ENCODE measurements around the gene SKOR2. TPM values are rescaled to one million over a fixed set of nuclear protein-coding genes. Genes with fewer than 3 reads are reported as not detected.
"Not testable (repeated sequence)": the region's sequence is repeated elsewhere in the genome, so short reads cannot be mapped to it uniquely, and the experiment has no call there.

SKOR2 gene
- polyA plus RNA-seq, 1 donor from 2014 or later = not detected

GRCh38 chr18:47187721-47188120 is 63.7 kb downstream of the SKOR2 start:
- Mint-ChIP-seq H3K4me1 (no peaks in the 10 kb centered on the region), H3K36me3 (no peaks in the 10 kb centered on the region), H3K4me3 (no peak overlapping the region)

GRCh38 chr18:47184419-47185050 is 66.9 kb downstream of the SKOR2 start:
- H3K4me1 Mint-ChIP-seq = peaks cover 0 to 5% (median 0%) of the 10 kb centered on the region in 3 donors
- H3K36me3 Mint-ChIP-seq = no peaks in the 10 kb centered on the region
- peaks cover 7 to 28% (median 21%) of the 10 kb centered on the region in 3 donors for H3K9me3 Mint-ChIP-seq
- peak overlapping the region in 1 of 4 donors; percentile 29 for H3K4me3 Mint-ChIP-seq
- H3K27me3 Mint-ChIP-seq = peaks cover 9% of the 10 kb centered on the region
- no peak overlapping the region for H3K27ac Mint-ChIP-seq

More at GRCh38 chr18:47187721-47188120, 63.7 kb downstream of the SKOR2 start:
- Mint-ChIP-seq H3K9me3 (peaks cover 8 to 32% (median 19%) of the 10 kb centered on the region in 3 donors), H3K27ac (no peak overlapping the region), H3K27me3 (peaks cover 14% of the 10 kb centered on the region)

- H3K27me3 Mint-ChIP-seq, H3K4me1 Mint-ChIP-seq, H3K27ac Mint-ChIP-seq, H3K36me3 Mint-ChIP-seq, H3K4me3 Mint-ChIP-seq: not testable (repeated sequence)
- peaks cover 6 to 28% (median 21%) of the 10 kb centered on the region in 3 donors for H3K9me3 Mint-ChIP-seq
Measured at GRCh38 chr18:47182156-47182555, 69.3 kb downstream of the SKOR2 start.

GRCh38 chr18:47180765-47181164 is 70.7 kb downstream of the SKOR2 start:
- Mint-ChIP-seq H3K4me1 (peaks cover 2 to 12% (median 2%) of the 10 kb centered on the region in 3 donors), H3K36me3 (no peaks in the 10 kb centered on the region), H3K27me3 (peaks cover 2% of the 10 kb centered on the region), H3K9me3 (peaks cover 3 to 24% (median 18%) of the 10 kb centered on the region in 3 donors), H3K27ac (peak overlapping the region in 1 of 3 donors; percentile 8), H3K4me3 (peak overlapping the region in 1 of 4 donors; percentile 59)

- Mint-ChIP-seq H3K9me3 (peaks cover 3 to 13% (median 12%) of the 10 kb centered on the region in 3 donors), H3K4me3 (no peak overlapping the region), H3K27ac (peak overlapping the region in 1 of 3 donors; percentile 68), H3K36me3 (no peaks in the 10 kb centered on the region), H3K27me3 (peaks cover 2% of the 10 kb centered on the region), H3K4me1 (peaks cover 2 to 15% (median 2%) of the 10 kb centered on the region in 3 donors)
Measured at GRCh38 chr18:47179520-47179919, 71.9 kb downstream of the SKOR2 start.

GRCh38 chr18:47175898-47176575 is 75.4 kb downstream of the SKOR2 start, which contains the start of gene IER3IP1:
Gene IER3IP1, minus strand, starts transcription at chr18:47176364. Its CDS starts 87 bp downstream, at chr18:47176277.
- Mint-ChIP-seq H3K27ac (peak within 1 kb of the TSS in 2 of 3 donors; percentile 84 to 92), H3K4me3 (peak within 1 kb of the TSS in 2 of 4 donors; percentile 54 to 77), H3K9me3 (no peaks in the 10 kb centered on the region), H3K36me3 (no peaks in the 10 kb centered on the region), H3K27me3 (no peaks in the 10 kb centered on the region), H3K4me1 (peaks cover 2 to 15% (median 5%) of the 10 kb centered on the region in 3 donors)

- H3K4me3 Mint-ChIP-seq = no peak overlapping the region
- H3K9me3 Mint-ChIP-seq = no peaks in the 10 kb centered on the region
- H3K27ac Mint-ChIP-seq = peak overlapping the region in 1 of 3 donors; percentile 53
- peaks cover 2 to 10% (median 5%) of the 10 kb centered on the region in 3 donors for H3K4me1 Mint-ChIP-seq
- no peaks in the 10 kb centered on the region for H3K36me3 Mint-ChIP-seq
- no peaks in the 10 kb centered on the region for H3K27me3 Mint-ChIP-seq
Measured at GRCh38 chr18:47175283-47175897, 76.1 kb downstream of the SKOR2 start.

- H3K27me3 Mint-ChIP-seq = no peaks in the 10 kb centered on the region
- H3K36me3 Mint-ChIP-seq = no peaks in the 10 kb centered on the region
- H3K27ac Mint-ChIP-seq = no peak overlapping the region
- H3K4me3 Mint-ChIP-seq = no peak overlapping the region
- peaks cover 2 to 10% (median 5%) of the 10 kb centered on the region in 3 donors for H3K4me1 Mint-ChIP-seq
- H3K9me3 Mint-ChIP-seq = no peaks in the 10 kb centered on the region
Measured at GRCh38 chr18:47174545-47175116, 76.8 kb downstream of the SKOR2 start.

GRCh38 chr18:47172476-47172875 is 79.0 kb downstream of the SKOR2 start:
- H3K27me3 Mint-ChIP-seq = no peaks in the 10 kb centered on the region
- H3K4me1 Mint-ChIP-seq = peaks cover 8 to 16% (median 9%) of the 10 kb centered on the region in 3 donors
- no peaks in the 10 kb centered on the region for H3K9me3 Mint-ChIP-seq
- H3K27ac Mint-ChIP-seq = no peak overlapping the region
- H3K36me3 Mint-ChIP-seq = no peaks in the 10 kb centered on the region
- no peak overlapping the region for H3K4me3 Mint-ChIP-seq

- Mint-ChIP-seq H3K36me3 (peaks cover 2% of the 10 kb centered on the region), H3K9me3 (no peaks in the 10 kb centered on the region), H3K27me3 (no peaks in the 10 kb centered on the region), H3K4me3 (no peak overlapping the region), H3K27ac (no peak overlapping the region), H3K4me1 (peaks cover 10 to 15% (median 13%) of the 10 kb centered on the region in 3 donors)
Measured at GRCh38 chr18:47168913-47169312, 82.5 kb downstream of the SKOR2 start.

- peaks cover 10 to 19% (median 14%) of the 10 kb centered on the region in 3 donors for H3K4me1 Mint-ChIP-seq
Measured at GRCh38 chr18:47168509-47168908, 83.0 kb downstream of the SKOR2 start.

GRCh38 chr18:47166294-47166693 is 85.2 kb downstream of the SKOR2 start:
- peaks cover 15 to 31% (median 18%) of the 10 kb centered on the region in 3 donors for H3K4me1 Mint-ChIP-seq
- no peaks in the 10 kb centered on the region for H3K27me3 Mint-ChIP-seq
- H3K27ac Mint-ChIP-seq = no peak overlapping the region
- peaks cover 2% of the 10 kb centered on the region for H3K36me3 Mint-ChIP-seq
- no peak overlapping the region for H3K4me3 Mint-ChIP-seq
- H3K9me3 Mint-ChIP-seq = no peaks in the 10 kb centered on the region

More at GRCh38 chr18:47168509-47168908, 83.0 kb downstream of the SKOR2 start:
- no peak overlapping the region for H3K27ac Mint-ChIP-seq
- H3K27me3 Mint-ChIP-seq = no peaks in the 10 kb centered on the region
- no peaks in the 10 kb centered on the region for H3K9me3 Mint-ChIP-seq
- peaks cover 2% of the 10 kb centered on the region for H3K36me3 Mint-ChIP-seq
- H3K4me3 Mint-ChIP-seq = no peak overlapping the region

- Mint-ChIP-seq H3K4me3 (peak overlapping the region in 1 of 4 donors; percentile 12), H3K27ac (no peak overlapping the region), H3K4me1 (peaks cover 13 to 34% (median 14%) of the 10 kb centered on the region in 3 donors), H3K27me3 (no peaks in the 10 kb centered on the region), H3K9me3 (no peaks in the 10 kb centered on the region), H3K36me3 (peaks cover 4% of the 10 kb centered on the region)
Measured at GRCh38 chr18:47163241-47163640, 88.2 kb downstream of the SKOR2 start.

- H3K4me3 Mint-ChIP-seq = no peak overlapping the region
- peaks cover 10 to 33% (median 14%) of the 10 kb centered on the region in 3 donors for H3K4me1 Mint-ChIP-seq
- H3K36me3 Mint-ChIP-seq = peaks cover 7% of the 10 kb centered on the region
- no peak overlapping the region for H3K27ac Mint-ChIP-seq
- no peaks in the 10 kb centered on the region for H3K27me3 Mint-ChIP-seq
- H3K9me3 Mint-ChIP-seq = no peaks in the 10 kb centered on the region
Measured at GRCh38 chr18:47160256-47160655, 91.2 kb downstream of the SKOR2 start.

GRCh38 chr18:47158404-47158803 is 93.1 kb downstream of the SKOR2 start:
- not testable (repeated sequence) for H3K27me3 Mint-ChIP-seq, H3K4me3 Mint-ChIP-seq, H3K36me3 Mint-ChIP-seq, H3K27ac Mint-ChIP-seq, H3K9me3 Mint-ChIP-seq
- H3K4me1 Mint-ChIP-seq = peaks cover 5 to 20% (median 10%) of the 10 kb centered on the region in 3 donors

All from IgD-negative memory B cell (primary cell).